Brain microvascular endothelial cell (primary cell): ENCODE measurements around the gene DEFB129.
"Not testable (repeated sequence)": the region's sequence is repeated elsewhere in the genome, so short reads cannot be mapped to it uniquely, and the experiment has no call there.

Source experiments
- DNase-seq: peaks from one replicate; pipeline ENCODE4 v3.0.0-alpha.2; 2020
- H3K27ac ChIP-seq: fragments of 250-450 bp; sonication (Bioruptor Pico); 2 replicates; pipeline ENCODE4 v1.5.1; 2020; ENCODE audit warnings: mild to moderate bottlenecking, moderate library complexity
- H3K27me3 ChIP-seq: fragments of 250-450 bp; sonication (Bioruptor Pico); replicated peaks from 2 replicates; pipeline ENCODE4 v1.5.1; 2020; ENCODE audit warnings: mild to moderate bottlenecking
- H3K36me3 ChIP-seq: fragments of 250-450 bp; sonication (Bioruptor Pico); replicated peaks from 2 replicates; pipeline ENCODE4 v1.5.1; 2020; ENCODE audit warnings: mild to moderate bottlenecking
- H3K4me3 ChIP-seq: 2 replicates; pipeline ENCODE4 v1.5.1; 2011; ENCODE audit warnings: low read depth, mild to moderate bottlenecking, control low read depth, low read length, moderate library complexity
- in situ Hi-C: cut with HindIII; loops from 2 replicates; pipeline ENCODE4 v1.10.0; 2017; ENCODE audit warnings: low sequenced_read_pairs, low pct_ligation_motif_present
- TF ChIP-seq, protein P1 (sequence below): IDR thresholded peaks from 2 replicates; pipeline ENCODE4 v1.5.1; 2011; ENCODE audit warnings: low read depth, mild to moderate bottlenecking, moderate library complexity, low read length, control low read depth, inconsistent platforms; ENCODE audit errors: missing control alignments

The DEFB129 gene

DNA sequence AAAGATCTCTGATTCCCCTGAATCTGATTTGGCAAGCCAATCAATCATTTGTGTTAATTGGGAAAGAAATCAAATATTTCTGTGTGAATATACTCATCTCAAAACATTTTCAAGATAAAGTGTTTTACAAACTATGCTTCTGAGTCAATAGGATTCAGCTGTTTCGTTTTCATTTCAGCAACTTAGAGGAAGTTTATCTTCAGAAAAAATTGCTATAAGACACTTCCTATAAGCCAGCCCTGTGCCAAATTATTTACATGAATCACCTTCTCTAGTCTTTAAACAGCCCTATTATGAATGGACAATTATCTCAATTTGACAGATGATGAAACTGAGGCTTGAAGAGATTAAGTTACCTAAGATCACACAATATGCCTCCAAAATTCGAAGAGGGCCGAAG is 10.9 kb downstream of the DEFB129 start:
- no peak overlapping the region for H3K27ac ChIP-seq
- no peak overlapping the region for H3K4me3 ChIP-seq
- in situ Hi-C loops: no loop called here
- TF ChIP-seq, protein P1, sequence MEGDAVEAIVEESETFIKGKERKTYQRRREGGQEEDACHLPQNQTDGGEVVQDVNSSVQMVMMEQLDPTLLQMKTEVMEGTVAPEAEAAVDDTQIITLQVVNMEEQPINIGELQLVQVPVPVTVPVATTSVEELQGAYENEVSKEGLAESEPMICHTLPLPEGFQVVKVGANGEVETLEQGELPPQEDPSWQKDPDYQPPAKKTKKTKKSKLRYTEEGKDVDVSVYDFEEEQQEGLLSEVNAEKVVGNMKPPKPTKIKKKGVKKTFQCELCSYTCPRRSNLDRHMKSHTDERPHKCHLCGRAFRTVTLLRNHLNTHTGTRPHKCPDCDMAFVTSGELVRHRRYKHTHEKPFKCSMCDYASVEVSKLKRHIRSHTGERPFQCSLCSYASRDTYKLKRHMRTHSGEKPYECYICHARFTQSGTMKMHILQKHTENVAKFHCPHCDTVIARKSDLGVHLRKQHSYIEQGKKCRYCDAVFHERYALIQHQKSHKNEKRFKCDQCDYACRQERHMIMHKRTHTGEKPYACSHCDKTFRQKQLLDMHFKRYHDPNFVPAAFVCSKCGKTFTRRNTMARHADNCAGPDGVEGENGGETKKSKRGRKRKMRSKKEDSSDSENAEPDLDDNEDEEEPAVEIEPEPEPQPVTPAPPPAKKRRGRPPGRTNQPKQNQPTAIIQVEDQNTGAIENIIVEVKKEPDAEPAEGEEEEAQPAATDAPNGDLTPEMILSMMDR: no peak
- H3K36me3 ChIP-seq: no peaks in the 10 kb centered on the region
- no peak for DNase-seq
- H3K27me3 ChIP-seq: no peaks in the 10 kb centered on the region

DNA sequence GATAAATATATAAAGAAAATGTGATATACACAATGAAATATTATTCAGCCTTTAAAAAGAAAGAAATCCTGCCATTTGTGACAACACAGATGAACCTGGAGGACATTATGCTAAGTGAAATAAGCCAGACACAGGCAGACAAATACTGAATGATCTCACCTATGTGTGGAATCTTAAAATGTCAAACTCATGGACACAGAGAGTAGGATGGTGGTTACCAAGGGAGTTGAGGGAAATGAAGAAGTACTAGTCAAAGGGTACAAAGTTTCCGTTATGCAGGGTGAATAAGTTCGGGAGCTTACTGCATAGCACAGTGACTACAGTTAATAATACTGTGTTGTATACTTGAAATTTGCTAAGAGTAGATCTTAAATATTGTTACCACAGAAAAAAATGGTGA is 15.8 kb downstream of the DEFB129 start:
- Histone ChIP-seq H3K27me3 (no peaks in the 10 kb centered on the region), H3K4me3 (no peak overlapping the region), H3K36me3 (no peaks in the 10 kb centered on the region), H3K27ac (no peak overlapping the region)
- in situ Hi-C loops: no loop called here
- DNase-seq: no peak
- TF ChIP-seq, protein P1: no peak

DNA sequence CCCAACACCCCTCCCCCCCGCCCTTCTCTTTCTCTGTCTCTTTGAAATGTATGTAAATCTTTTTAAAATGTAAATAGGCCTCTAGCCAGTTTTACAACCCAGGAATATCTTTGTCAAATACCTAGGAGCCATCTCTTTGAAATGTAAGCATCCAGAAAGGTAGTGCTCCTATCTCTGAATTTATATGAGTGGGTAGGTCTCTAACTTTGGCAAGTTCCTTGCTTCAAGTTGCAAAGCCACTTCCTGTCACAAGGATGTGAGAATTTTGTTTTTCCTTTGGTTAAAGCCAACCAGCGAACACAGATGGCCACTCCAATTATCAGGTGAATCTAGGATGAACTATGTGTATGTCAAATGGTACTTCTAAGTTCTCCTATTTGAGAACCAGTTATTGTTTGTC is 24.3 kb downstream of the DEFB129 start:
- no peak for DNase-seq
- Histone ChIP-seq H3K36me3 (no peaks in the 10 kb centered on the region), H3K4me3 (no peak overlapping the region), H3K27me3 (no peaks in the 10 kb centered on the region), H3K27ac (no peak overlapping the region)
- TF ChIP-seq, protein P1: no peak
- in situ Hi-C loops: no loop called here

DNA sequence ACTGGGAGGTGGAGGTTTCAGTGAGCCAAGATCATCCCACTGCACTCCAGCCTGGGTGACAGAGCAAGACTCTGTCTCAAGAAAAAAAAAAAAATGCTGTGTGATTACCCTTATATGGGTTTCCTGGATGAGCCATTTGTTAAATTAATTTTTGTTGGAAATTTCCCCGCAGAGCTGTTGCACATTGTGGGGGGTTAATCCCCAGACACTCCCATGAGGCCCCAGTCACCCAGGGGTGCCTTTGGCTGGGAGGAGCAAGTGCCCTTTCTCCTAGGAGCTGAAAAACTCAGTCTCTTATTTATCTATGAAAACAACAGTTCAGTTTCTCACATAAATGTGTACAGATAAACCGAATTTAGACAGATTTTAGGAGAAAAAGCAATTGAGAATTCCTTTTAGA is 25.7 kb downstream of the DEFB129 start:
- TF ChIP-seq, protein P1: no peak
- no peak for DNase-seq
- Histone ChIP-seq H3K36me3 (no peaks in the 10 kb centered on the region), H3K4me3 (no peak overlapping the region), H3K27ac (no peak overlapping the region), H3K27me3 (no peaks in the 10 kb centered on the region)
- in situ Hi-C loops: no loop called here

DNA sequence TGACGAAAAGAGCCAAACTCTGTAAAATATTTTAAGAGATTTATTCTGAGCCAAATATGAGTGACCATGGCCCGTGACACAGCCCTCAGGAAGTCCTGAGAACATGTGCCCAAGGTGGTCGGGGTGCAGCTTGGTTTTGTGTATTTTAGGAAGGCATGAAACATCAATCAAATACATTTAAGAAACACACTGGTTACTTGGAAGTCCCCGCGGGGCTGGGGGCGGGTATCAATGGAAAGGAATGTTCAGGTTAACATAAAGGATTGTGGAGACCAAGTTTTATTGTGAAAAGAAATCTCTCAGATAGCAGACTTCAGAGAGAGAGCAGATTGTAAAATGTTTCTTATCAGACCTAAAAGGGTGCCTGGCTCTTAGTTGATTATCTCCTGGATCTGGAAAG is 26.4 kb downstream of the DEFB129 start:
- DNase-seq, in situ Hi-C loops, H3K27ac ChIP-seq, H3K36me3 ChIP-seq, H3K27me3 ChIP-seq, H3K4me3 ChIP-seq: not testable (repeated sequence)

DNA sequence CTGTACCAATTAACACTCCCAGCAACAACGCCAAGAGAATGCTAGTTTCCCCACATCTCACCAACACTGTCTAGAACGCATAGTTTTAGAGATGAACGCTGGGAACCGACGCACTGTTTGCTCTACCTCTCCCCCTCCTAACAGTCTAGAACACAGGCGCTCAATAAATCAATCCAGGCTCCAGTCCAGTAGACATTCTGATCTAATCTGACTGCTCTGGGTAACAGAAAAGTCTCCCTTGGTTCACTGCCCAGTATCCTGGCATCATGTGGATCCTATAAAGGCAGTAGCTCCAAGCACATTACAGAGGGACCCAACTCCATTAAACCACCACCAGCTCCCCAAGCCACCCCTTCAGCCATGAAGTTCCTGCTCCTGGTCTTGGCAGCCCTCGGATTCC is 30.4 kb downstream of the DEFB129 start, which contains the start of gene DEFB132:
Gene DEFB132 (plus strand): TSS at position 306 of the 400 bp plus-strand sequence. CDS start 55 bp downstream, at position 361.
- no peak for DNase-seq
- Histone ChIP-seq H3K4me3 (no peak within 1 kb of the TSS), H3K27me3 (no peaks in the 10 kb centered on the region), H3K27ac (no peak within 1 kb of the TSS), H3K36me3 (no peaks in the 10 kb centered on the region)
- TF ChIP-seq, protein P1: no peak
- in situ Hi-C loops: no loop called here
